IPS DF 6.9 (cell line): ENCODE data around the gene FKBP10.
A peak's percentile ranks its signal among the peaks of the same experiment; 100 is the strongest.

Experiments used
- DNase-seq: peaks from one replicate; pipeline ENCODE4 v3.0.0-alpha.2; 2013; ENCODE audit warnings: low read depth, low spot score
- H3K27ac ChIP-seq: one replicate; pipeline ENCODE4 v1.5.1; 2013; ENCODE audit warnings: low read length, control low read depth
- H3K27me3 ChIP-seq: 2 replicates; pipeline ENCODE4 v1.6.1; 2013; ENCODE audit warnings: mild to moderate bottlenecking, low read length; ENCODE audit not compliant: control insufficient read depth, insufficient read depth
- H3K36me3 ChIP-seq: 2 replicates; pipeline ENCODE4 v1.6.1; 2013; ENCODE audit warnings: low read length; ENCODE audit not compliant: control insufficient read depth, insufficient read depth
- H3K4me1 ChIP-seq: 2 replicates; pipeline ENCODE4 v1.6.1; 2013; ENCODE audit warnings: low read length; ENCODE audit not compliant: control insufficient read depth, insufficient read depth
- H3K4me3 ChIP-seq: 2 replicates; pipeline ENCODE4 v1.5.1; 2013; ENCODE audit warnings: mild to moderate bottlenecking, low read length
- H3K9me3 ChIP-seq: 2 replicates; pipeline ENCODE4 v1.6.1; 2013; ENCODE audit warnings: low read length, inconsistent platforms; ENCODE audit not compliant: control insufficient read depth, insufficient read depth
- WGBS: extraction: QIAGEN DNeasy Blood & Tissue Kit; methylation state at CpG from one replicate; pipeline ENCODE4 v1.1.7; 2013; ENCODE audit warnings: mixed read lengths, missing lambda C conversion rate; ENCODE audit not compliant: insufficient read length, insufficient coverage; 5-methylcytosine and 5-hydroxymethylcytosine counted together

FKBP10 gene

DNA sequence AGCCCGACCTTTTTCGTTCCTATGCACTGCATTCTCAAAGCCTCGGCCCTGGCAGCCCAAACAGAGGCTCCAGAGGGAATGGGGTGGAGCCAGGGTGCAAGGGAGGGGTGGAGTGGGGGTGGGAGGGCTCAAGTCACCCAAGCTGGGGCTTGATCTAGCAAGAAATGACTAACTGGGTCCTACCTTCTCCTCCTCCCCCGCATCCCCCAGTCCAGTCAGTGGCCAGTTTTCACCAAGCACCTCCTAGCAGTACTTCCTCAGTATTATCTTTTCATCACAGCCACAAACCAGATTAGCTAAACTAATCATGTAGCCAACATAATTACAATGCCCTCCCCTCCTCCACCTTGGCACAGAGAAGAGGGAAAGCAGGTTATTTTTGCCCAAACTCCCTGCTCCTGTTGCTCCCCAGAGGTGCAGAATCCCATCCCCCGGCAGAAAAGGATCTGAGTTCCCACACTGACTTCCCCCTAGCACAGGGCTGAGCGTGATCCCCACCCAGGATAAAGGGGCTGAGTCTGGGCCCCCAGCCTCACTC lies 28.5 kb upstream of the FKBP10 start:
- DNase-seq: no peak
- peaks cover 2% of the 10 kb centered on the region; the same call in 1 of the 2 replicates for H3K4me1 ChIP-seq
- no peak overlapping the region for H3K27ac ChIP-seq
- no peaks in the 10 kb centered on the region for H3K9me3 ChIP-seq
- no peaks in the 10 kb centered on the region for H3K27me3 ChIP-seq
- H3K36me3 ChIP-seq: no peaks in the 10 kb centered on the region
- WGBS: no CpG with 5 or more reads among the region's 6 CpGs
- H3K4me3 ChIP-seq: peak overlapping the region; percentile 23; the same call in 1 of the 2 replicates

- no peaks in the 10 kb centered on the region for H3K36me3 ChIP-seq
- no peak for DNase-seq
- H3K27me3 ChIP-seq: no peaks in the 10 kb centered on the region
- no peaks in the 10 kb centered on the region for H3K9me3 ChIP-seq
- H3K27ac ChIP-seq: no peak overlapping the region
- peaks cover 2% of the 10 kb centered on the region; the same call in 1 of the 2 replicates for H3K4me1 ChIP-seq
- peak overlapping the region; percentile 79; the same call in 1 of the 2 replicates for H3K4me3 ChIP-seq
- WGBS: no CpG with 5 or more reads among the region's 13 CpGs
These were observed 27.5 kb upstream of the FKBP10 start for GRCh38 chr17:41785091-41785858.

DNA sequence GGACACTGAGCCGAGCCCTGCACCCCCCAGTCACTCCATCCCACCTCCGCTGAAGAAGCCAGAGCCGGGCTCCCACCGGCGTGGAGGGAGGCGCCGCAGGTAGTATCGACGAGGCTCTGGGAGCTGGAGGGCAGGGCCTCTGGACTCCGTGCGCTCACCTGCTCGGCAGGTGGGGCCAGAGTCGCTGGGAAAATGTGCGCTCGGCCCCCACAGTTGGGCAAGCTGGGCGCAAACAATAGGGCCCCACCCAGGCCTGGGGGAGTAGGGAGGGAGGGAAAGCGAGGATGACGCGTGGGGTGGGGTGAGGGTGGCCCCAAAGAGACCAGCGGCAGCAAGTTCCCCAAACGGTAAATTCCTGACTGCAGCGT lies 27.0 kb upstream of the FKBP10 start:
- H3K4me1 ChIP-seq: peaks cover 2% of the 10 kb centered on the region; the same call in 1 of the 2 replicates
- no CpG with 5 or more reads among the region's 22 CpGs for WGBS
- no peak overlapping the region for H3K27ac ChIP-seq
- DNase-seq: no peak
- no peaks in the 10 kb centered on the region for H3K9me3 ChIP-seq
- no peaks in the 10 kb centered on the region for H3K36me3 ChIP-seq
- H3K4me3 ChIP-seq: peak overlapping the region; percentile 79; the same call in 1 of the 2 replicates
- H3K27me3 ChIP-seq: no peaks in the 10 kb centered on the region

DNA sequence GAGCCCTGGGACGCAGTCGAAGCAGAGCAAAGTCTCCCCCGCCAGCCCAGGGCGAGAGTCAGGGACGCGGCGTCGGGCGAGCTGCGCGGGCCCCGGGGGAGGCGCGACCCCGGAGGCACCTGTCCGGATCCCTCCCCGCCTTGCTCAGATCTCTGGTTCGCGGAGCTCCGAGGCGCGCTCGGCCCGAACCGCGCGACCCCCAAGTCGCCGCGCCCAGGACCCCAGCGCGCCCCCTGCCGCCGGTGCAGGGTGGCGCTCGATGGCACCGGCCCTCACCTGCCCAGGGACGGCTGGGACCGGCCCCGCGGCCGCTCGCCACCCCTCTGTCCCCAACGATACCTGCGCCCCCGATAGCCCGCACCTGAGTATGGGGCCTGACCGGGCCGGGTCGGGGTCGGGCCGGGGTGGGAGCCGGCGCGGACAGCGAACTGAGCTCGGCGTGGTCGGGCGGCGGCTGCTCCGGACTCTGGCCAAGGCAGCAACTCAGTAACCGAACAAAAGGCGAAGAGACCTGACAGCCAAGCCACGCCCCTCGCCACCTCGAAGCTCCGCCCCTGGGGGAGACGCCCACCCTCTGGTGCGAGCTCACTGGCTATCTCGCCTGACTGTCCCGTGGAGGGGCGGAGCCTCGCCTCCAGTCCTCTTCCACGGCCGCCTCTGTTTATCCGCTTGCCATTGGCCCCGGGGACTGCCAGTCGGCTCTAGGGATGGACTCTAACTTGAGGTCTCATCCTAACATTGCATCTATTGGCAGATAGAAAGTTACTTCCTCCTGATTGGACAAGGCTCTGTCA lies 26.4 kb upstream of the FKBP10 start, which contains the start of gene JUP:
TSS of gene JUP (minus strand) at position 485 of the 794 bp plus-strand sequence. CDS start 14,857 bp downstream, outside the sequence.
- no peaks in the 10 kb centered on the region for H3K27me3 ChIP-seq
- WGBS: no CpG with 5 or more reads among the region's 79 CpGs
- H3K36me3 ChIP-seq: no peaks in the 10 kb centered on the region
- H3K9me3 ChIP-seq: no peaks in the 10 kb centered on the region
- peak; percentile 99 for DNase-seq
- H3K27ac ChIP-seq: no peak within 1 kb of the TSS
- H3K4me3 ChIP-seq: peak within 1 kb of the TSS; percentile 79
- H3K4me1 ChIP-seq: peaks cover 2% of the 10 kb centered on the region; the same call in 1 of the 2 replicates

- Histone ChIP-seq H3K4me1 (peaks cover 2% of the 10 kb centered on the region; the same call in 1 of the 2 replicates), H3K36me3 (no peaks in the 10 kb centered on the region), H3K9me3 (no peaks in the 10 kb centered on the region), H3K27me3 (no peaks in the 10 kb centered on the region), H3K27ac (no peak overlapping the region), H3K4me3 (no peak overlapping the region)
- DNase-seq: no peak
- no CpG with 5 or more reads among the region's 4 CpGs for WGBS
These were observed 25.8 kb upstream of the FKBP10 start for GRCh38 chr17:41787021-41787418.

- H3K36me3 ChIP-seq: no peaks in the 10 kb centered on the region
- DNase-seq: no peak
- H3K27me3 ChIP-seq: no peaks in the 10 kb centered on the region
- no peaks in the 10 kb centered on the region for H3K9me3 ChIP-seq
- peaks cover 5% of the 10 kb centered on the region; the same call in 1 of the 2 replicates for H3K4me1 ChIP-seq
- H3K27ac ChIP-seq: no peak overlapping the region
- no CpG with 5 or more reads among the region's 22 CpGs for WGBS
- no peak overlapping the region for H3K4me3 ChIP-seq
These were observed 19.7 kb upstream of the FKBP10 start for GRCh38 chr17:41792845-41793783.

- Histone ChIP-seq H3K27ac (no peak overlapping the region), H3K9me3 (no peaks in the 10 kb centered on the region), H3K36me3 (no peaks in the 10 kb centered on the region), H3K4me1 (peaks cover 5% of the 10 kb centered on the region; the same call in 1 of the 2 replicates), H3K27me3 (no peaks in the 10 kb centered on the region), H3K4me3 (no peak overlapping the region)
- WGBS: no CpG with 5 or more reads among the region's 14 CpGs
- no peak for DNase-seq
These were observed 18.8 kb upstream of the FKBP10 start for GRCh38 chr17:41793784-41794539.

- Histone ChIP-seq H3K4me3 (no peak overlapping the region), H3K9me3 (no peaks in the 10 kb centered on the region), H3K27me3 (no peaks in the 10 kb centered on the region), H3K4me1 (peaks cover 5% of the 10 kb centered on the region; the same call in 1 of the 2 replicates), H3K27ac (no peak overlapping the region), H3K36me3 (no peaks in the 10 kb centered on the region)
- WGBS: no CpG with 5 or more reads among the region's 5 CpGs
- no peak for DNase-seq
These were observed 18.2 kb upstream of the FKBP10 start for GRCh38 chr17:41794540-41794975.

GRCh38 chr17:41796121-41796895 lies 16.5 kb upstream of the FKBP10 start:
- Histone ChIP-seq H3K4me3 (no peak overlapping the region), H3K36me3 (no peaks in the 10 kb centered on the region), H3K27me3 (no peaks in the 10 kb centered on the region), H3K27ac (no peak overlapping the region), H3K9me3 (no peaks in the 10 kb centered on the region), H3K4me1 (peaks cover 10% of the 10 kb centered on the region)
- no peak for DNase-seq
- WGBS: no CpG with 5 or more reads among the region's 10 CpGs
